Ishikawa (cell line): ENCODE measurements around the gene PDIK1L.

Experiments used
- CEBPB ChIP-seq: IDR thresholded peaks from 2 replicates; pipeline ENCODE4 v1.6.1; 2012
- CREB1 ChIP-seq: IDR thresholded peaks from 2 replicates; pipeline ENCODE4 v1.6.1; 2012; ENCODE audit warnings: low read depth
- EGR1 ChIP-seq: IDR thresholded peaks from 2 replicates; pipeline ENCODE4 v1.6.1; 2012
- EP300 ChIP-seq: IDR thresholded peaks from 2 replicates; pipeline ENCODE4 v1.6.1; 2012; ENCODE audit warnings: borderline replicate concordance
- FOXM1 ChIP-seq: IDR thresholded peaks from 2 replicates; pipeline ENCODE4 v1.6.1; 2012; ENCODE audit warnings: low read depth, borderline replicate concordance
- MAX ChIP-seq: IDR thresholded peaks from 2 replicates; pipeline ENCODE4 v1.6.1; 2012
- NFIC ChIP-seq: IDR thresholded peaks from 2 replicates; pipeline ENCODE4 v1.6.1; 2012
- RAD21 ChIP-seq: IDR thresholded peaks from 2 replicates; pipeline ENCODE4 v1.6.1; 2012; ENCODE audit warnings: low read depth
- REST ChIP-seq: IDR thresholded peaks from 2 replicates; pipeline ENCODE4 v1.6.1; 2012; ENCODE audit warnings: low read depth, mild to moderate bottlenecking
- TAF1 ChIP-seq: IDR thresholded peaks from 2 replicates; pipeline ENCODE4 v1.6.1; 2012; ENCODE audit warnings: low read depth, mild to moderate bottlenecking
- TCF12 ChIP-seq: IDR thresholded peaks from 2 replicates; pipeline ENCODE4 v1.6.1; 2012; ENCODE audit warnings: low read depth
- TEAD4 ChIP-seq: IDR thresholded peaks from 2 replicates; pipeline ENCODE4 v1.6.1; 2012
- USF1 ChIP-seq: IDR thresholded peaks from 2 replicates; pipeline ENCODE4 v1.6.1; 2012
- YY1 ChIP-seq: IDR thresholded peaks from 2 replicates; pipeline ENCODE4 v1.6.1; 2012; ENCODE audit warnings: low read depth
- ZBTB7A ChIP-seq: IDR thresholded peaks from 2 replicates; pipeline ENCODE4 v1.6.1; 2012; ENCODE audit warnings: low read depth

PDIK1L gene

GRCh38 chr1:26099780-26100179, 11.8 kb upstream of the PDIK1L start:
- TF ChIP-seq TCF12 (no peak), TEAD4 (no peak), FOXM1 (no peak), RAD21 (no peak), TAF1 (no peak), USF1 (no peak), CREB1 (no peak), EP300 (no peak), REST (no peak), EGR1 (no peak), NFIC (no peak), YY1 (no peak), CEBPB (no peak), ZBTB7A (no peak), MAX (no peak)

- TF ChIP-seq REST (no peak), EGR1 (no peak), RAD21 (no peak), FOXM1 (no peak), NFIC (no peak), TAF1 (no peak), TEAD4 (no peak), CREB1 (no peak), CEBPB (no peak), YY1 (no peak), TCF12 (no peak), USF1 (no peak)
Observed at GRCh38 chr1:26102119-26102518, 9.5 kb upstream of the PDIK1L start.

GRCh38 chr1:26102526-26102925, 9.1 kb upstream of the PDIK1L start:
- no peak for TF ChIP-seq YY1
- no peak for TF ChIP-seq TCF12
- no peak for TF ChIP-seq ZBTB7A
- TF ChIP-seq CREB1 = no peak
- TF ChIP-seq NFIC = no peak
- no peak for TF ChIP-seq USF1
- no peak for TF ChIP-seq MAX
- no peak for TF ChIP-seq TAF1
- no peak for TF ChIP-seq EGR1
- TF ChIP-seq CEBPB = no peak
- no peak for TF ChIP-seq REST
- no peak for TF ChIP-seq RAD21
- no peak for TF ChIP-seq EP300
- no peak for TF ChIP-seq TEAD4
- TF ChIP-seq FOXM1 = no peak
